Pancreas (tissue), 10 donors: ENCODE results near the gene PKD1L1. TPM values are rescaled to one million over a fixed set of nuclear protein-coding genes. Genes with fewer than 3 reads are reported as not detected.

Experiments
- ATAC-seq, 4 donors: fragments of 200-7000 bp; cut with Tn5 transposase; one replicate each; pipeline versions ENCODE4 v1.8.0 to v1.9.1; 2020; ENCODE audit warnings: mild to moderate bottlenecking in 4 of 4, moderate library complexity in 4 of 4
- DNase-seq, 6 donors: peaks; one replicate each; pipeline ENCODE4 v3.0.0-alpha.2; 2020
- FAIRE-seq: peaks from 2 replicates; lab custom pipeline; 2012; peaks lifted over from hg19 to GRCh38; lab: Jason Lieb, UNC
- H3K27ac ChIP-seq, 4 donors: fragments of 200-600 bp; sonication (generic); 1 replicate in 3 of 4; 2 replicates in 1 of 4; pipeline versions ENCODE4 v1.5.0 to v1.8.0; 2020
- H3K27me3 ChIP-seq, 4 donors: fragments of 200-600 bp; one replicate each; pipeline ENCODE4 v1.8.0; 2021
- H3K36me3 ChIP-seq, 3 donors: fragments of 200-600 bp; sonication (generic) in 1 of 3; one replicate each; pipeline versions ENCODE4 v1.5.0 to v1.8.0; 2020 to 2021
- H3K4me1 ChIP-seq, 3 donors: fragments of 200-600 bp; one replicate each; pipeline ENCODE4 v1.8.0; 2021
- H3K4me3 ChIP-seq, 4 donors: fragments of 200-600 bp; sonication (generic) in 2 of 4; one replicate each; pipeline versions ENCODE4 v1.5.0 to v1.8.0; 2020 to 2021
- H3K9me3 ChIP-seq, 4 donors: fragments of 200-600 bp; one replicate each; pipeline ENCODE4 v1.8.0; 2021
- CTCF ChIP-seq, 4 donors: fragments of 200-600 bp; sonication (generic) in 3 of 4; IDR thresholded peaks; one replicate each; pipeline versions ENCODE4 v1.5.0 to v1.8.0; 2021; ENCODE audit warnings: antibody characterized with exemption in 4 of 4
- WGBS, 2 donors: extraction: QIAGEN DNeasy Blood & Tissue Kit; methylation state at CpG; one replicate each; pipeline ENCODE4 v1.1.7; 2013; 5-methylcytosine and 5-hydroxymethylcytosine counted together
- intact Hi-C, 3 donors: fragments of 100-400 bp; cut with DNase I; formaldehyde crosslinking; loops; one replicate each; pipeline versions ENCODE4 v1.11.1 to v1.14.2; 2022
- polyA plus RNA-seq, 2 donors: library from polyadenylated mRNA; stranded (reverse); fragments of 200-250 nt; gene quantifications; one replicate each; pipeline ENCODE4 v1.2.3, GENCODE V29; 2013
- total RNA-seq, 6 donors: library from RNA; stranded (reverse); fragmentation: NEBNext Ultra II Directional in 4 of 6; extraction: Animal tissue kit (Norgen Biotek cat#: 25700) in 4 of 6; gene quantifications; one replicate each; pipeline versions ENCODE4 v1.2.1 to v1.2.4, GENCODE V29; 2021 to 2023
- donor health status: healthy with polysubstance abuse.
- donor health status: DM: no; HTN: no; CAD: no; lungs with moderate emphysema.
- donor health status: DM: no; HTN: no; CAD: no.
- donor health status: control.
- donor health status: control.
- donor health status: Bipolar disorder and iron deficiency.
- donor health status: DM: yes; HTN: yes; CAD: no.
- donor health status: DM: no; HTN: no; CAD: no.
- donor health status: DM: no; HTN: no; CAD: no.
- donor health status: DM: yes; HTN: yes; CAD: no.

Gene PKD1L1
- total and polyA plus RNA-seq, 8 donors = 0.03 to 0.54 (median 0.13) TPM

GRCh38 chr7:47895026-47895425, 53.2 kb downstream of the PKD1L1 start:
- Histone ChIP-seq H3K27me3 (no peaks in the 10 kb centered on the region), H3K36me3 (no peaks in the 10 kb centered on the region), H3K4me3 (no peak overlapping the region), H3K4me1 (no peaks in the 10 kb centered on the region), H3K9me3 (no peaks in the 10 kb centered on the region), H3K27ac (no peak overlapping the region)
- no peak for TF ChIP-seq CTCF (IDR thresholded peaks at IDR 0.05)
- no peak for FAIRE-seq
- no peak for DNase-seq
- no peak for ATAC-seq
- intact Hi-C loops = no loop called here
- 86 to 93% methylated on average over 2 of the region's 2 CpGs for WGBS, 2 donors

GRCh38 chr7:47893721-47894365, 54.4 kb downstream of the PKD1L1 start:
- 76 to 79% methylated on average over 15 of the region's 15 CpGs for WGBS, 2 donors
- Histone ChIP-seq H3K27ac (no peak overlapping the region), H3K36me3 (no peaks in the 10 kb centered on the region), H3K4me3 (no peak overlapping the region), H3K27me3 (no peaks in the 10 kb centered on the region), H3K9me3 (no peaks in the 10 kb centered on the region), H3K4me1 (no peaks in the 10 kb centered on the region)
- ATAC-seq = no peak
- FAIRE-seq = no peak
- TF ChIP-seq CTCF (IDR thresholded peaks at IDR 0.05) = no peak
- intact Hi-C loops = no loop called here
- DNase-seq = no peak

GRCh38 chr7:47893238-47893637, 55.0 kb downstream of the PKD1L1 start:
- Histone ChIP-seq H3K36me3 (no peaks in the 10 kb centered on the region), H3K4me3 (no peak overlapping the region), H3K27ac (no peak overlapping the region), H3K4me1 (no peaks in the 10 kb centered on the region), H3K9me3 (no peaks in the 10 kb centered on the region), H3K27me3 (no peaks in the 10 kb centered on the region)
- intact Hi-C loops = no loop called here
- TF ChIP-seq CTCF (IDR thresholded peaks at IDR 0.05) = no peak
- FAIRE-seq = no peak
- 52 to 57% methylated on average over 10 of the region's 10 CpGs for WGBS, 2 donors
- DNase-seq = no peak
- no peak for ATAC-seq

- no peak for ATAC-seq
Measured at GRCh38 chr7:47890606-47891005, 57.7 kb downstream of the PKD1L1 start.

More at GRCh38 chr7:47890606-47891005, 57.7 kb downstream of the PKD1L1 start:
- Histone ChIP-seq H3K4me3 (no peak overlapping the region), H3K4me1 (no peaks in the 10 kb centered on the region), H3K27me3 (no peaks in the 10 kb centered on the region), H3K36me3 (no peaks in the 10 kb centered on the region), H3K9me3 (no peaks in the 10 kb centered on the region), H3K27ac (no peak overlapping the region)
- TF ChIP-seq CTCF (IDR thresholded peaks at IDR 0.05) = no peak
- DNase-seq = no peak
- 81 to 89% methylated on average over 9 of the region's 9 CpGs for WGBS, 2 donors
- FAIRE-seq = no peak
- intact Hi-C loops = no loop called here
